A673 (cell line): ENCODE data around the gene GOLPH3.

Source experiments
- CTCF ChIP-seq: fragments of 300-800, 200-600 bp; sonication (generic); conservative IDR thresholded peaks from 2 replicates; pipeline ENCODE4 v1.5.1; 2017; ENCODE audit warnings: low read depth, mild to moderate bottlenecking, antibody characterized with exemption, low read length, moderate library complexity, mixed read lengths
- EZH2 ChIP-seq: fragments of 200-600 bp; sonication (generic); IDR thresholded peaks from 2 replicates; pipeline ENCODE4 v1.6.1; 2017; ENCODE audit warnings: borderline replicate concordance, low read depth, mild to moderate bottlenecking, mixed read lengths, antibody characterized with exemption, low read length; ENCODE audit not compliant: poor library complexity, severe bottlenecking

- TF ChIP-seq CTCF, result no peak
- TF ChIP-seq EZH2, result no peak
Observed at GRCh38 chr5:32143617-32144377, 30.3 kb downstream of the GOLPH3 start.
